NCI-H1930 (cell line): ENCODE data around the gene LTB4R.
A peak's percentile ranks its signal among the peaks of the same experiment; 100 is the strongest.

ENCODE experiments used
- DNase-seq, 2 experiments: peaks; one replicate each; lab custom pipeline; 2025; lab: John Stamatoyannopoulos, UW

The LTB4R gene

DNA sequence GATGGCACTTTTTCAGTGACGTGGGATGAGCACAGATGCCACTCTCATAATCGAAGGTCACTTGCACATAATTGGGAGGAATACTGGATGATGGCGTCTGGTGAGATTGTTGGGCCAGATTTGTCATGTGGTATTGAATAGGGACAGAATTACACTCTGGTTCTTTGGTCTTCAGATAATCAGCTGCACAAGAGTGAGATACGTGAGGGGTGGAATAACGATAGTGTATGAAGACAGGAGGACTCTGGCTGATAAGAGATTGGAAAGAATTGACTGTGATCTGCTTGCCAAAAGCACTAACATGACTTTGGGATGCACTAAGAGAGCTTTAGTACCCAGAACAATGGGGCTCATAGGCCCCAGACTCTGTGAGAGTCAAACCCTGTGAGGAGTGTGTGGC lies 32.9 kb upstream of the LTB4R start:
- no peak for DNase-seq

DNA sequence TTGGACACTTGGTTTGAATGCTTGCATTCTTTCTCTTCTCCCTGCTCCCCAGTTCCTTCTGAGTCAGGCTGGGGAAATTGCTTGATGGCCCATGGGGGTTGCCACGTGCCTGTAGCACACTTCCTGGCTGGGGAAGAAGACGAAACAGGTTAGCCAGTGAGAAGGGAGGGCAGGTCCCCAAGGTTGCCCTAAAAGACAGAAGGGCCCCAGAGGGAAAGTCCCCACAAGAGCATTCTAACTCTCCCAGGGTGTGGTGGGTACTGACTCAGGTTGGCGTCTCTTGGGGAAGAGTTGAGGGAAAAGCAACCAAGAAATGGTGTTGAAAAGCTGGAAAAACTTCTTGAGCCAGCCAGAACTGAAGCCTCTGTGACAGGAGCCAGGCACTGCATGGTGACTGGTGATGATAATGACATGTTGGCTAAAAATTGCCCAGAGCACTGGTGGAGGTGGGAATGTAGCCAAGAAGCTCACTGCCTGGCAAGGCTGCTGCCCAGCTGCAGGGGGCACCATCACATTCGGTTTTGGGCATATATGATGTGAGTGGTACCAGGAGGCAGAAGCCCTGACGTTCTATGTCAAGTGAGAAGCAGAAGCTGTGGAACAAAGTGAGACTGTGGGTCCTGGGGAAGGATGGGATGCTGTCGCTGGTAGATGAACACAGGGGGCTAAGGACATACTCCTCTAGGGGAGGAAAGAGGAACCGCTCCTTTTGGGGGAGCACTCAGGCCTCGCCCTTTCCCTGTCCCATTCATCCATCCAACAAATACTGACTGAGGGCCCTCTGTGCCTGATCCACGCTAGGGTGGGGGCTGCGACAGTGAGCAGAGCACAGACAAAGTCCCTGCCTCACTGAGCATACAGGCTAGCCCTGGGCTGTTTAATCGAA lies 31.8 kb upstream of the LTB4R start:
- no peak for DNase-seq

DNA sequence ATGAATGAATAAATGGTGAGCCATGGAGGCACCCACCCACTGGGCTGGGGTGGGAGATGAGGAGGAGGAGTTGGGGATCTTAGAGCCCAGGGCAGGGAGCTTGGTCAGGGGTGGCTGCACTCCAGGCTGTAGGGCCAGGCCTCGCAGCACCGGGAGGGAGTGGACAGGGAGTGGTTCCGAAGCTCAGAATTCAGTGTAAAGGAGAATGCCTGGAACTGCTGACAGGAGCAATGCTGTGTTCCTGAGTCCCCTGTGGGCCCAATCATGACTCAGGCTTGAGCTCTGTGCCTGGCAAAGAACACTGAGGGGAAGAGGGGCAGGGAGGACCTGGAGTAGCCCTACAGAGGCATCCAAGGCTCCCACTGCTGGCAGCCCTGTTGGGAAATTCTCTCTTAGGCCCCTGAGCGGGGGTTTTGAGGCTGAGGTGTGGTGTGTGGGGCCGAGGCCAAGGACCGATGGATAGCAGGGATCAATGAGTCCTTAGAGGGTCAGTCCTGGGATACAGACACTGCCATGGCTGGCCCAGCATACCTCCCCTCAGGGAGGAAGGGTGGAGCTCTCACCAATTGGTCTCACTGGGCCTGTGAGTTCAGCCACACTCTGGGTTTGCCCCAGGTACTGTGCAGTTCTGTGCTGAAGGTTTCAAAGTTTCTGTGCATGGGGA lies 30.4 kb upstream of the LTB4R start:
- no peak for DNase-seq

DNA sequence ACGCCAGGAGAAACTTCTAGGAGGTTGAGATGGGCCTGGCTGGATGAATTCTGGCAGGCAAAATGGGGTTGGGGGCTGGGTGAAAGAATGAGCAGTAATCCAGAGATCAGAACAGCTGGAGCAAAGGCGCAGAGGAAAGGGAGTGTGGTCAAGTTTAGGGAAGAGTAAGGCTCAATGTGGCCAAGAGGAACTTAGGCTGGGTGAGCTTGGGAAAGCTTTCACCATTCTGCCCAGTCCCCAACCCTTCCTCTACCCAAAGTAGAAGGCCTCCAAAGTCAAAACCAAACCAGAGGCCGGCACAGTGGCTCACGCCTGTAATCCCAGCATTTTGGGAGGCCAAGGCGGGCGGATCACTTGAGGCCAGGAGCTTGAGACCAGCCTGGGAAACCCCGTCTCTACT lies 29.7 kb upstream of the LTB4R start:
- DNase-seq = no peak

DNA sequence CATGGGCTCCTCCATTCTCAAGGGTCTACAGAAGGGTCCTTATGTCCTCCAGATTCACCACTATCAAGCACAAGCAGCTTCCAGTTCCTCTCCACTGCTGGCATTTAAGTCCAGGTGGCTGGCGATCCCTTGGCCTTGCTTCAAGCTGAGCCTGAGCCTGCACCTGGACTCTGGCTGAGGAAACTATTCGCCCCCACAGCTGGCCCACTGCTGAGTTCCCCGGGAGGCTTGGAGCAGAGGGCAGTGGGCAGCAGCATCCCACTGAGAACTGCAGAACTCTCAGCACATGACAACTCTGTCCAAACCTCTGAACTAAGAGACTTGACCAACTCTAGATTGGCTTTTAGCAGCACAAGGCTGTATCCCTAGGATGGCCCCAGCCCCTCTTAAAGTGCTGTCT lies 28.6 kb upstream of the LTB4R start:
- DNase-seq = no peak

DNA sequence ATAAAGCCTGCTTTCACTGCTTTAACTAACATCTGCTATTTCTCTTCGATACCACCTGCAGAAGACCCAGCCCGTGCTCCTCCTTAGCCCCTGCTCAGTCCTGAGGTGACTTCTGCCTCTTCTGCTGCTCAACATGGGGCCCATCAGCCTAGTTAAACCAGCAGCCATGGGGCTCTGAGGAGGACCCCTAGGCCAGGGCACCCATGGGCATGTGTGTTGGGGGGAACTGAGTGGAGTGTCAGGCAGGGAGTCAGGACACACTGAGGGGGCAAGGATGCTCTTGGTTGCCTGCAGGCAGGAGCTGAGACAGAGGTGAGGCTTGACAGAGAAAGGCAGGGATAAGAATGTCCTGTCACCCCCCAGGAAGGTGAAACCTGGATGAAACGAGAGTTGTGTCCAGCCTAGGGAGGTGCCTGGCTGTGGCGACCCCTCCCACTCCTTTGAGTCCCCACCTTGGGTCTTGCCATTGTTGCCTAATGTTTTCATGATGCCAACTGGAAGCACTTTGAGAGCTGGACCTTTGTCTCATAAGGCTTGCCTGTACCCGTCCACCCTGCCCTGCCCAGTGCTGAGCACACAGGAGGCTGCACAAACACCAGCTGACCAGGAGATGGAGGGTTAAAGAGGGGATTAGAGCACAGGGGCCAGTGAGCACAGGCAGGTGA lies 27.4 kb upstream of the LTB4R start:
- no peak for DNase-seq

DNA sequence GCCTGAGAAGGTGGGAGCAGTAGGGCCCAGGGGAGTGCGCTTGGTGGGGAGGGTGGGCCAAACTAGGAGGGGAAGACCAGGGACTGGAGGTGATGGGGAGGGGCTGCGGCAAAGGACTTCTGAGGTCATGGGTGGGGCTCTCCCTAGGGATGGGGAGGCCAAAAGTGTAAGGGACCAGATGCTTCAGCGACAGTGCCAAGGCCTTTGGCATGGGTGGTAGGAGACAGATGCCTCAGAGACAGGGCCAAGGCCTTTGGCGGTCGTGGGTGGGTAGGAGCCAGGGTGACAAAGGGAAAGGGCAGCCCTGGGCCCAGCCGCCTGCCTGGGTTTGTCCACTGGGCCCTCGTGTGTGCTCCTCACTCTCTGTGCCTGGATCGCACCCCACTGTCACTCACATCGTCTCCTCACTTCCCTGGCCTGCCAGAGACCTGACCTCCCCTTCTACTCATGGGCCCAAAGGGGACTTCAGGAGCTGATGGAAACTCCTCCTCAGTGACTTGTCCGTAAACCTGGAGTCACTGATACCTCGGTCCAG lies 26.7 kb upstream of the LTB4R start:
- DNase-seq = no peak

DNA sequence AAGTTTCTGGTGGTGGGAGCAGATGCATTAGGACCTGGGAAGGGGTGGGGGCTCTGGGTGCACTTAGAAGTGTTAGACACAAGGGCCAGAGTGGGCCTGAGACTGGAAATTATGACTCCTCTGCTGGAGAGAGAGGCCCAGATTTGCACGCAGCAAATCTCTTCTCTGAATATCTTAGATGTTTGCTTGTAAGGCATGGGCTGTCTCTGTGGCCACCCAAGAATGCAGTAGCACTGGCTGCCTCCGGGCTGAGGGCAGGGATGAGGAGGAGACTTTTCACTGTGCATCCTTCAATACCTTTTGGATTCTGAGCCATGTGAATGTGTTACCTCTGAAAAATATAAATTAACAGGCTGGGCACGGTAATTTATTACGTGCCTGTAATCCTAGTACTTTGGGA lies 26.0 kb upstream of the LTB4R start:
- DNase-seq = no peak

DNA sequence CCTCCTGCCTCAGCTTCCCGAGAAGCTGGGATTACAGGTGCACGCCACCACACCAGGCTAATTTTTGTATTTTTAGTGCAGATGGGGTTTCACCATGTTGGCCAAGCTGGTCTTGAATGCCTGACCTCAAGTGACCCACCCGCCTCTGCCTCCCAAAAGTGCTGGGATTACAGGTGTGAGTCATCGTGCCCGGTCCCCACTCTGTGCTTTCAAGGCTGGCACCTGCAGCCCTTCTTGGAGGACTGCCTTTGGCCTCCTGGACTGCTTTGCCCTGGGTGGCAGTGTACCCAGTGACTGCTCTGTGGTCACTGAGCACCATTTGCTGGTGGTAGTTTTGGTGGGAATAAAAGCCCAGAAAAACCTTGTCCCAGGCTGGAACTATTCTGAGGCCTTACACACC lies 24.3 kb upstream of the LTB4R start:
- DNase-seq = no peak

DNA sequence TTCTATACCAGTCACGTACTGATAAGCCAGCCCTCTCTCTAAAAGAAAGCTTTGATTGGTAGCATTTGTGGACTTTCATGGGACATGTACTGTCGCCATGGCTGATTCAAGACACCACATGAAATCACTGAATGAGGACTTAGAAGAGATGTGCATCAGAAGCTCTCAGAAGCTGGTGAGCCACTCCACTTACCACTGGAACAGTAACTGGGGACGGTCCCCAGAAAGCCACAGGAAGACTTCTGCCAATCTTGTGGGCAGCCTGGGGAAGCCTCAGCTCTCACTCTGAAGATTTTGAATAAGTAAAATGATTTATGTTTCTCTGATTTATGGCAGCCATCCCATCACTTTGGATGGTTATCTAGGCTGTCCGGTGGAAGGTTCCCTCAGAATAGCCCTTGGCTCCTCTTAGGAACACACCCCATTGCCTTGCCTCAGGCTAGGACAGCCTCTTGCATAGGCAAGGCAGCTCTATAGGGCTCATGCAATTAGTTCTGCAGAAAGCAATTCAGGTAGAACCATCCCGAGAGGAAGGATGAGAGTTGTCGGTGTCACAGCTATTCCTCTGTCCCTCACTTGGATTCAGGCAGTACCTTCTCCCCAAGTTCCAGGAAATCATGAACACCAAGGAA lies 21.5 kb upstream of the LTB4R start:
- DNase-seq = no peak

DNA sequence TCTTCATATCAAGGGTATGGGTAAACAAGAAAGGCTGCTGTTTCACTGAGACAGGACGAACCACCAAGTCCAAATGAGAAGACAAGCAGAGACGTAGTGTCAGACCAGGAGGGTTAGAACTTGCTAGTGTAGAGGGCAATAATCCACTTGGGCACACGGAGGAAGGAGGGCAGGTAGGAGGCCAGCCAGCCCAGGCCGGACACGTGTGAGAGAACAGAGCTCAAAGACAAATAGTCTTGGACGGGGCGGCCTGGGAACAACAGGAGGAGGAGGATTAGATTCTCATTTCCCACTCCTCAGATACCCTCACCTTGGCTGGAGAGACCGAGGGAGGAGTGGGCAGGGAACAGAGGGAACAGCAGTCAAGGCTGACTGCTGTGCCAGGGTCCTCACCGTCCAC lies 20.6 kb upstream of the LTB4R start:
- DNase-seq = no peak

DNA sequence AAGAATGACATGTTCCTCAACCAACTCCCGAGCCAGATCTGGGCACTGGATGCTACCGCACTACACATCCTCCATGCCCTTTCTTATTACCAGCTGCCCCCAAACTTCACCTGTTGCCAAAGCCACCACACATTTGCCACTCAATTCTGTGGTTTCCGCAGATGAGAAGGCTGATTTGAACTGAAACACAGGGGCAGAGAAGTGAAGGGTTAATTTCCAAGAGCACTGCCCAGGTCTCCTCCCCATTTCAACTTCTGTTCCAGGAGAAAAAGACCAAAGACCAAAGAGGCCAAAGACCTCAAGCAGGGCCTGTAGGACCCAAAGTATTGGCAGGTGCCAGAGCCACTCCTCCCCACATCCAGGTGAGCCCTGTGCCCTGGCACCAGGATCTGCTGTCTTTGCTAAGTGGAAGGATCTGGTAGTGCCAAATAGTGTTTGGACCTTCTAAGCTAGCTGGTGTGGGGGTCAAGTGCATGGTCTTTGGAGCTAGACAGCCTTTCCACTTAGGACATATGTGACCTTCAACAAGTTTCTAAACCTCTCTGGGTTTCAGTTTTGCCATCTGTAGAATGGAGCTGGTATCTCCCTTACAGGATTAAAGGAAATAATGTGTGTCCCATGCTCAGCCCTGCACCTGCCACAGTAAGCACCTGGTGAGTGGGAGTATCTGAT lies 19.7 kb upstream of the LTB4R start:
- no peak for DNase-seq

DNA sequence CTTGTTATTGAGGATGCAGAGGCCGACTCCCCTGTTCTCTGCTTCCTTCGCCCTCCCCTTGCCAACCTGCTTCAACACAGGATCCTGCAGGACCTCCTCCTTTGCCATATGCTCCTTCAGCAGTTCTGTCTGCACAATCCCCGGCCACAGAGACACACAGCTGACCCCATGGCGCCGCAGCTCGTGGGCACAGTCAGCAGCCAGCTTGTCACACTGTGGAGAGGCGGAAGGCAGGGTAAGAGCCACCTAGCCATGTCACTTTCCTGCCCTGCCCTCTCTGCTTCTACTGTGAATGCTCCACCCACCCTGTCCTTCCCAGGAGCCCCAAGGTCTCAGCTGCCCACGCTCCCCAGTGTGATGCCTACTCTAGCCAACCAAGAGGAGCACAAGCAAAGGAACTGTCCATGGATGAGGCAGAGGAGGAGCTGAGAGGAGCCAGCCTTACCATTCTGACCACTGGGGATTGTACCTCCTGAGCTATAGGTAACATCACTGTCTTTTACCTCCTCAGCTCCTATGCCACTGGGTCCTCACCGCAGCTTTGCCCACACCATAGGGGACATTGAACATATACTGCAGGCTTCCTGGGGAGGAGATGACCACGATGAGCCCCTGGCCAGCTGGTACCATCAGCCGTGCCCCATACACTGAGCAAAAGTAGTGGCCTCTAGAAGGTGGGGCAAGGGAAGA lies 19.0 kb upstream of the LTB4R start:
- no peak for DNase-seq

DNA sequence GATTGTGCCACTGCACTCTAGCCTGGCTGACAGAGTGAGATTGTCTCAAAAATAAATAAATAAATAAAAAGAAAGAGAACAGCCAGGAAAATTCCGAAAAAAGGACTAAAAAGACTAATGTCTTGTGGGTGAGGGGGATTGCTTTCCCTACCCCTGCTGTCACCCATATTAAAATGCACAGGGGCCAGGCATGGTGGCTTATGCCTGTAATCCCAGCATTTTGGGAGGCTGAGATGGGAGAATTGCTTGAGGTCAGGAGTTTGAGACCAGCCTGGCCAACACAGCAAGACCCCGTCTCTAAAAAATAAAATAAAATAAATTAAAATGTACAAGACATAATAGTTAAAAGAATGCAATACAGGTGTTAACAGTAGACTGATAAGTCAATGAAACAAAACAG lies 17.8 kb upstream of the LTB4R start:
- DNase-seq = no peak

DNA sequence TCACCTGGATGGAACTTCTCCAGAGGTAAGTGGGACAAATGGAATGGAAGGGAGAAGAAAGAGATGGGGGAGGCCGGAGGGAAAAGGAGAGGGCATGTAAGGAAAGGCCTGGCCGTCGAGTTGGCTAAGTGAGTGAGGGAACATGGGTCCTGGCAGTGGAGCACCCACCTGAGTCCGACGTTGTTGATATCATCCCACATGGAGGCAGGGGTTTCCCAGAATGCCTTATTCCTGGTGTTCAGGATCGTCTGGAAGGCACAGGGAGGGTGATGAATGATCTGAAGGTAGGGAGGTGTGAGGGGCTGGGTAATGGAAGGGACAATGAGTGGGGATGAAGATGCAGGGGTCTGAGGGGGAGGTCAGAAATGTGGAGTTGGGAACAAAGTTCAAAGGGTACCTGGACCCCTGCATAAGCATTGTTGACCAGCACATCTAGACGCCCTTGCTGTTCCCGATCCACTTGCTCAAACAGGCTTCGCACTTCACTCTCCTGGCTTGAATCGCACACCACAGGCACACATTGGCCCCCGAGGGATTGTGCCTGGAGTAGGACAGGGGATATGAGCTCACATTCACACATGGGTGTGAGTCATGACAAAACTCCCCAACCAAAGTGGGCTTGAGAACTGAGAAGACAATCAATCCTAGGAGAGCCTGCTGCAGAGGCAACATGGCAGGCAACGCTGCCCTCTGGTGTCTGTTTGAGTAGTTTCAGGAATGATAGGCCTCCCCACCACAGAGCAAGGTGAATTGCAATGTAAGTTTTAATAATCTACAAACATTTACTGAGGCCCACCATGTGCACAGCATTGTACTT lies 14.8 kb upstream of the LTB4R start:
- peak; percentile 18 to 29 for DNase-seq

DNA sequence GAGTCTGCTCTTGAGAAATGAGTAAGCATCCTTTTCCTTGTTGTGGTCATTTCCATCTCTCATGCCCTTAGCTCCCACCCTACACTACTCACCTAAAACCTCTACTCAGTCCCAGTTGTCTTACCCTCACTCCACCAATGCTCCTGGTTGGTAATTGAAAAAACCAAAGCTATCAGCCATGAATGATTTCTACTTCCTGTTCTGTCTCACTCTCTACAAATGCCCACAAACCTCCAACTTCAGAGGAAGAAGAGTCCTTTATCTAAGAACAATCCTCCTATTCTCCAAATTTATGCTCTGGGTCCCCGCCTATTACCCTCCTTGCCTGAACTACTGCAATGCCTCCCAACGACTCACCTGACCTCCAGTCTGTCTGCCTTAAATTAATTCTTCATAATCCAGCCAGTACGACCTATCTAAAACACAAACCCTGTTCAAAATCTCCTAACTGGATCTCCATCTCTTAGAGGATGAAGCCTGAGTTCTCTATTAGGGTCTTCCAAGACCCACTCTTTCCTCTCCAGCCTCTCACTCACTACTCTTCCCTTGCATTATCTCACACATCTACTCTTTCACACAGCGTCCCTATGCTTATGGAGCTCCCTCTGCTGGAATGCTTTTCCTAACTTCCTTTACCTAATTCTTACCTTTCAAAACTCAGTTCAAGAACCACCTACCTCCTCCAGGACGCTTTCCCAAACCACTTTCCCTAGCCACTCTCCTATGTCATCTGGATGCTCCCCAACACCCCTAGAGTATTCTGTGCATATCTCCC lies 13.9 kb upstream of the LTB4R start:
- DNase-seq = peak in 1 of 2 experiments; percentile 17

DNA sequence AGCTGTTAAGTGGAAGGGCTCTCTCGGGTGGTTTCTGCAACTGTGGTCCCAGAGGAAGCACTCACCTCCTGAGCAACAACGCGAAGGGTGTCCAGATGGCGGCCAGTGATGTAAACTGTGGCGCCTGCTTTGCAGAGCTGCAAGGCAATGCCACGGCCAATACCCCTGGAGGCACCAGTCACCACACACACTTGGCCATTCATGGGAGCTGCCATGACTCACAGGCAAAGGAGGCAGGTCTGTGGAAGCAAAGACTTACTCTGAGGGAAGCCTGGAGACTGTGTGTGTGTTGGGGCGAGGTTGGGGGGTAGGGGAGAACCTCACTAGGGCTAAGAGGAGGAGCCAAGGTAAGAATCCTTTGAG lies 12.4 kb upstream of the LTB4R start:
- no peak for DNase-seq

DNA sequence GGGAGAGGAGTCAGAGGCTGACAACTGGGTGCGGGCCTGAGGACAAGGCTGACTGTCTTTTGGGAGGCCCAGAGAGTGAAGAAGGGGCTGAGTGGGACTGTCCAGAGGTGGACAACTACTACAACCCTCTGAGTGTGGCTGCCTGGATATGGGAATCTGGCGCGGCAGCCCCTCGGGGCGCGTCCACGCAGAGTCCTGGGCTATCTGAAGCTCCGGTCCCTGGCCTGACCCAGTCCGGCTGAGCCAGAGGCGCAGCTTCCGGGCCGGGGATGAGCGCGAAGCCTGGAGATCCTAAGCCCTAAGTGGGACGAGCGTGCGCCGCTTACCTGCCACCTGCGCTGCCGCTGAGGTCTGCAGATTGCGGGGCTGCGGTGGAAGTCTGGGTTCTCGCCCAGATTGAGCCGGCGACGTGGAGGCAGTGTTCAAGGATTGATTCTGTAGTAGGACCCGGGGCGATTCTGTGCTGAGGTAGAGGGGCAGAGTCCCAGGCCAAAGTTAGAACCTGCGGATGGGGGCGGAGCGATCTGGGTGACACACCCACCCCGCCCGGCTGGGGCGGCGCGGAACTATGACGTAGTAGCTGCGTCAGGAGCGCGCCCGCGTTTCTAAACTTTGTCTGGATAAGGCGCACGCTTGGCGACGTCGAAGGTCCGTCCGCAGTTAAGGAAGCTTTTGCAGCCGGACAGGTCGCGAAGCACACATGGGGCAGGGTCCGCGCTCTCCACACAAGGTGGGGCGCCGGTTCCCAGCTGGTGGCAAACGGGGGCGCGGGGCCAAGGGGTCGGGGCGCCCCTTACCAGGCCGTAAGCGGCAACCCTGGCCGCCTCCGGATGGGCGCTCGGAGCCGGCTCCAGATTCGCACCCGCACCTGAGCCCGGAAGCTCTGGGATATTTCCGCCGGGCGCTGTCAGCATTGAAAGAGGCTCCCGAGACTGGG lies 11.8 kb upstream of the LTB4R start, which contains the start of the genes DHRS1 and NOP9:
DHRS1 (minus strand) TSS at position 526 of the 937 bp plus-strand sequence. CDS start 674 bp downstream, outside the sequence.
NOP9 (plus strand) TSS at position 596 of the 937 bp plus-strand sequence; CDS start at position 701, 105 bp downstream.
- peak; percentile 62 to 82 for DNase-seq
